Measurements from ENCODE around the gene PPP2R3C. TPM values are rescaled to one million over a fixed set of nuclear protein-coding genes. Genes with fewer than 3 reads are reported as not detected.

Gene PPP2R3C
- total and polyA plus RNA-seq, 2 of the 13 experiments (the other 11 are each of a cell fraction or from before 2014, with no cell fraction given), result 63.4 to 102 TPM

DNA sequence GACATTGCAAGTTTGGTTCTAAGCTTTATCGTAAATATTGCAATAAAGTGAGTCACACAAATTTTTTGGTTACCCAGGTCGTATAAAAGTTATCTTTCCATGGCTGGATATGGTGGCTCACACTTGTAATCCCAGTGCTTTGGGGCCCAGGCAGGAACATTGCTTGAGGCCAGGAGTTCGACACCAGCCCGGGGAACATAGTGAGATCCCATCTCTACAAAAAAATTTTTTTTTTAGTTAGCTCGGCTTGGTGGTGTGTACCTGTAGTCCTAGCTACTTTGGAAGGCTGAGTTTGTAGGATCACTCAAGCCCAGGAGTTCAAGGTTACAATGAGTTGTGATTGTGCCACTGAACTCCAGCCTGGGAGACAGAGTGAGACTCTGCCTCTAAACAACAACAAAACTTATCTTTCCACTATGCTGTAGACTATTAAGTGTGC lies 24.9 kb upstream of the PPP2R3C start (continued):
- TF ChIP-seq ARID4A (CRISPR knock-in tag; IDR thresholded peaks at IDR 0.05; ENCODE audit: borderline replicate concordance) (no peak), ONECUT2 (CRISPR knock-in tag; IDR thresholded peaks at IDR 0.05) (no peak), POLR2AphosphoS2 (IDR thresholded peaks at IDR 0.05; ENCODE audit: low read depth, low read length) (no peak), GFI1 (CRISPR knock-in tag; IDR thresholded peaks at IDR 0.05; ENCODE audit: borderline replicate concordance) (0 out of 2 replicates have a peak, but pooled peaks have one; percentile 14), NPAS2 (CRISPR knock-in tag; IDR thresholded peaks at IDR 0.05; ENCODE audit: borderline replicate concordance) (no peak), ZNF879 (CRISPR knock-in tag; IDR thresholded peaks at IDR 0.05) (no peak), IKZF5 (CRISPR knock-in tag; IDR thresholded peaks at IDR 0.05) (0 out of 2 replicates have a peak, but pooled peaks have one; percentile 41), ISL2 (CRISPR knock-in tag; IDR thresholded peaks at IDR 0.05) (0 out of 2 replicates have a peak, but pooled peaks have one; percentile 17), ZNF432 (CRISPR knock-in tag; IDR thresholded peaks at IDR 0.05; ENCODE audit: borderline replicate concordance) (no peak), ZNF501 (CRISPR knock-in tag; IDR thresholded peaks at IDR 0.05) (peak; percentile 62; the same call in 1 of the 2 replicates), ZBTB14 (CRISPR knock-in tag; IDR thresholded peaks at IDR 0.05) (no peak), HOXA3 (CRISPR knock-in tag; IDR thresholded peaks at IDR 0.05) (peak; percentile 14; the same call in 1 of the 2 replicates), ZNF136 (CRISPR knock-in tag; IDR thresholded peaks at IDR 0.05; ENCODE audit: low read depth) (0 out of 2 replicates have a peak, but pooled peaks have one; percentile 42)
- TF ChIP-seq, protein P1, sequence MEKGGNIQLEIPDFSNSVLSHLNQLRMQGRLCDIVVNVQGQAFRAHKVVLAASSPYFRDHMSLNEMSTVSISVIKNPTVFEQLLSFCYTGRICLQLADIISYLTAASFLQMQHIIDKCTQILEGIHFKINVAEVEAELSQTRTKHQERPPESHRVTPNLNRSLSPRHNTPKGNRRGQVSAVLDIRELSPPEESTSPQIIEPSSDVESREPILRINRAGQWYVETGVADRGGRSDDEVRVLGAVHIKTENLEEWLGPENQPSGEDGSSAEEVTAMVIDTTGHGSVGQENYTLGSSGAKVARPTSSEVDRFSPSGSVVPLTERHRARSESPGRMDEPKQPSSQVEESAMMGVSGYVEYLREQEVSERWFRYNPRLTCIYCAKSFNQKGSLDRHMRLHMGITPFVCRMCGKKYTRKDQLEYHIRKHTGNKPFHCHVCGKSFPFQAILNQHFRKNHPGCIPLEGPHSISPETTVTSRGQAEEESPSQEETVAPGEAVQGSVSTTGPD (CRISPR knock-in tag; IDR thresholded peaks at IDR 0.05), result no peak; the same call in 1 of the 2 replicates
- TF ChIP-seq, protein P2, sequence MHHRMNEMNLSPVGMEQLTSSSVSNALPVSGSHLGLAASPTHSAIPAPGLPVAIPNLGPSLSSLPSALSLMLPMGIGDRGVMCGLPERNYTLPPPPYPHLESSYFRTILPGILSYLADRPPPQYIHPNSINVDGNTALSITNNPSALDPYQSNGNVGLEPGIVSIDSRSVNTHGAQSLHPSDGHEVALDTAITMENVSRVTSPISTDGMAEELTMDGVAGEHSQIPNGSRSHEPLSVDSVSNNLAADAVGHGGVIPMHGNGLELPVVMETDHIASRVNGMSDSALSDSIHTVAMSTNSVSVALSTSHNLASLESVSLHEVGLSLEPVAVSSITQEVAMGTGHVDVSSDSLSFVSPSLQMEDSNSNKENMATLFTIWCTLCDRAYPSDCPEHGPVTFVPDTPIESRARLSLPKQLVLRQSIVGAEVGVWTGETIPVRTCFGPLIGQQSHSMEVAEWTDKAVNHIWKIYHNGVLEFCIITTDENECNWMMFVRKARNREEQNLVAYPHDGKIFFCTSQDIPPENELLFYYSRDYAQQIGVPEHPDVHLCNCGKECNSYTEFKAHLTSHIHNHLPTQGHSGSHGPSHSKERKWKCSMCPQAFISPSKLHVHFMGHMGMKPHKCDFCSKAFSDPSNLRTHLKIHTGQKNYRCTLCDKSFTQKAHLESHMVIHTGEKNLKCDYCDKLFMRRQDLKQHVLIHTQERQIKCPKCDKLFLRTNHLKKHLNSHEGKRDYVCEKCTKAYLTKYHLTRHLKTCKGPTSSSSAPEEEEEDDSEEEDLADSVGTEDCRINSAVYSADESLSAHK (CRISPR knock-in tag; IDR thresholded peaks at IDR 0.05; ENCODE audit: borderline replicate concordance), result no peak
- TF ChIP-seq, protein P3, sequence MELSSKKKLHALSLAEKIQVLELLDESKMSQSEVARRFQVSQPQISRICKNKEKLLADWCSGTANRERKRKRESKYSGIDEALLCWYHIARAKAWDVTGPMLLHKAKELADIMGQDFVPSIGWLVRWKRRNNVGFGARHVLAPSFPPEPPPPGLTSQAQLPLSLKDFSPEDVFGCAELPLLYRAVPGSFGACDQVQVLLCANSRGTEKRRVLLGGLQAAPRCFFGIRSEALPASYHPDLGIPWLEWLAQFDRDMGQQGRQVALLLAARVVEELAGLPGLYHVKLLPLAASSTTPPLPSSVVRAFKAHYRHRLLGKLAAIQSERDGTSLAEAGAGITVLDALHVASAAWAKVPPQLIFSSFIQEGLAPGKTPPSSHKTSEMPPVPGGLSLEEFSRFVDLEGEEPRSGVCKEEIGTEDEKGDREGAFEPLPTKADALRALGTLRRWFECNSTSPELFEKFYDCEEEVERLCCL (CRISPR knock-in tag; IDR thresholded peaks at IDR 0.05; ENCODE audit: borderline replicate concordance), result no peak
